NK-92 (cell line): ENCODE data around the gene KSR2.
"Not testable (repeated sequence)": the region's sequence is repeated elsewhere in the genome, so short reads cannot be mapped to it uniquely, and the experiment has no call there.

ENCODE experiments used
- DNase-seq: peaks from one replicate; lab custom pipeline; 2025; ENCODE audit not compliant: unreplicated experiment; lab: John Stamatoyannopoulos, UW

The KSR2 gene

DNA sequence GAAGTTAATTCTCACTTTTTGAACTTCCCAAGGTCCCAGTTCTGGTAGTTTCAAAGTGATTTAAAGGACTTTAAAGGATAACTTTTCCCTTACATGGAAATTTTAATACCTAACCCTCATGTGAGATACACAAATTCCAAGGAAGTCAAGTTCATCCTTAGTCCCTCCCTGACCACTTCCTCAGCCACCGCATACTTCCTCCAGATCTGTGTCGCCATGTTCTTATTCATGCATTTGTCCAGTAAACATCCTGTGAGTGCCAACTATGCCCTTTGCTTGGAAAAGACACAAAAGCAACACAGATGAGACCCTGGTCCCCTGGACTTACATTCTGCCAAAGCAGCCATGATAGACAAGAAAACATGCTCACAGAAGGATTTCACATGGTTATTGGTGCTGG lies 206.6 kb downstream of the KSR2 start:
- DNase-seq: no peak

DNA sequence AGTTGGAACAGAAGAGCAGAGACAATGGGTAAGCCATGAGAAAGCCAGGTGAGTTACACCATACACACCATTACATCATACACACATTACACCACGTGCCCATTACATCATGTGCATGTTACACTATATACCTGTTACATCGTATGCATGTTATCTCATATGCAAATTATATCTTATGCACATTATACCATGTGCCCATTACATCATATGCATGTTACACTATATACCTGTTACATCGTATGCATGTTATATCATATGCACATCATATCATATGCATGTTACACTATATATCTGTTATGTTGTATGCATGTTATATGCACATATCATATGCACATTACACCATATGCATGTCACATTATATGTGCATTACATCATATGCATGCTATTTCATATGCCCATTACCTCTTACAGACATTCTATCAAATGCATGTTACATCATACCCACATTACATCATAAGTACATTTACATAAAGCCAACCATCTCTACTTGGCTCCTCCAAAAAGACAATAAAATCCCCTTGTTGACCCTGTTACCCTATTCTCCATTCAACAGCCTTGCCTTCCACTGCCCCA lies 207.2 kb downstream of the KSR2 start:
- no peak for DNase-seq

DNA sequence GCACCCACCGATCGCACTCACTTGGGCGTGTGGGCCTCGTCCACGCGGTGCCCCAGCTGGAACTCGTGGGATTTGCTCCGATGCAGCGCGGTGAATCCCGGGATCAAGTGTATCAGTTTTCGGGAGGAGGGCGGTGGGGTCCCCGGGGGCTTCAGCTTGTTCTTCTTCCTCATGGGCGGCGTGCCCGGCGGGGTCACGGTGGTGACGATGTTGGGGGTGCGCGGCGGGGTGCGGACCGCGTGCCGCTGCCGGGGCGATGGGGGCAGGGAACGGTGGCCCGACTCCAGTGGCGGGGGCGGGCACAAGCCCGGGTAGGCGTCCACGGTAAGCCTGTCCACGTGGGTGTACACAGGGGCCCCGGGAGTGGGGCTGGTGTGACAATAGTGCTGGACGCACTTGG lies 207.8 kb downstream of the KSR2 start:
- DNase-seq: no peak

DNA sequence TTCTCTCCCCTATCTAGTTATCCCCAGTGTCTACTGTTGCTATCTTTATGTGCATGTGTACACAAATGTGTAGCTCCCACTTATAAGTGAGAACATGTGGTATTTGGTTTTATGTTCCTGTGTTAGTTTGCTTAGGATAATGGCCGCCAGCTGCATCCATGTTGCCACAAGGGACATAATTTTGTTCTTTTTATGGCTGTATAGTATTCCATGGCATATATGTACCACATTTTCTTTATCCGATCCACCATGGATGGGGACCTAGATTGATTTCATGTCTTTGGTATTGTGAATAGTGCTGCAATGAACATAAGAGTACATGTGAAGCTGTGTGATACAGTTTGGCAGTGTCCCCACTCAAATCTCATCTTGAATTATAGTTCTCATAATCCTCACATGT lies 218.1 kb downstream of the KSR2 start:
- DNase-seq: no peak

DNA sequence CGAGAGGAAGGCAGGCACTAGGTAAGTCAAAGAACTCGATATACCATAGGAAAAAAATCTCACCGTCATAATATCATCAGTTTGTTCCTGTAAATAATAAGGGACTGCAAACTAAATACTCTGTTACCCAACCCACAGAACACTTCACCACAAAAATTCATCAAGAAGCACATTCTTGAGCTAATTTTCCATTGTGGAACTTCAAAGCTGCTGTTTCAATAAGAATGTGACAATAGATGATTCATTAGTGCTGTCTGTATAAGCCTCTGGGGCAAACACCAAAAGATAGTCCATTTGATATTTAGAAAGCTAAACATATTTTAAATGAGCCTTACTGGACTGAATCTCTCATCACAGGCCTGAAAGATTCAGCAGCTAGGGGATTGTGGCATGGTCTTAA lies 219.4 kb downstream of the KSR2 start:
- no peak for DNase-seq

DNA sequence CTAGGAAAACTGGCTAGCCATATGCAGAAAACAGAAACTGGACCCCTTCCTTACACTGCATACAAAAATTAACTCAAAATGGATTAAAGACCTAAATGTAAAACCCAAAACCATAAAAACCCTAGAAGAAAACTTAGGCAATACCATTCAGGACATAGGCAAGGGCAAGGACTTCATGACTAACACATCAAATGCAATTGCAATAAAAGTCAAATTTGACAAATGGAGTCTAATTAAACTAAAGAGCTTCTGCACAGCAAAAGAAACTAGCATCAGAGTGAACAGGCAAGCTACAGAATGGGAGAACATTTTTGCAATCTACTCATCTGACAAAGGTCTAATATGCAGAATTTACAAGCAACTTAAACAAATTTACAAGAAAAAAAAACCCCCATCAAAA lies 222.4 kb downstream of the KSR2 start:
- not testable (repeated sequence) for DNase-seq

DNA sequence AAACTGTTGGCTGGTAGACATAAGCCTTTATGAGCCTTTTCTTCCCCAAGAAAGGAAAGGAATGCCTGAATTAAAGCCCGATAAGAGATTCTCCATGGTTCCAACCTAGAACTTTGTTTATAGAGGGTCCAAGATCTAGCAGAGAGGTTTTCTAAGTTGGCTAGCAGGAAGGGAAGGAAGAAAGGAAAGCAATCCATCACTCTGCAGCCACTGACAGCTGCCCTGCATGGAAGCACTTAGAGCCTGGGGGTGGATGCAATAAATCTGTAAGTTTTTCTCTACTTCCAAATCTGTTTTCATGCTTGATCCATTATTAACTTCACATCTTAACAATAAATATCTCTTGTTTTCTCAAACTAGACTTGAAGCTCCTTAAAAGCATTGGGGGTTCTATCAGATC lies 224.4 kb downstream of the KSR2 start:
- no peak for DNase-seq

DNA sequence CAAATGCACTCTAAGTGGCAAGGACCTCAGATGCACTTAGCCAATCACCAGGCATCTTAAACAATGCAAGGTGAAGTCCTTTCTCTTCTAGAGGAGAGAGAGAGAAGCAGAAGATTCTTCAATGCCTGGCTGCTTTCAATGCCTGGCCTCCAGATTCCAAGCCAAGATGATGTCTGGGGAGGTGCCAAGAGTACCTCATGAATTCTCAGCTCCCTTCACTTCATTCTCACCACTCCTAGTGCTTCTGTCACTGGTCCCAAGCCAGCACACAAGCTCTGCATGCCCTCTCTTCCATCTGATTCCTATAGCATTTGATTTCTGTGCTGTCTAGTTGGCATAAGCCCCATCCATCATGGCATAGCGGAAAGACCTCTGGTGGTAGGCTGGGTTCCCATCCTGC lies 225.0 kb downstream of the KSR2 start:
- DNase-seq: no peak

DNA sequence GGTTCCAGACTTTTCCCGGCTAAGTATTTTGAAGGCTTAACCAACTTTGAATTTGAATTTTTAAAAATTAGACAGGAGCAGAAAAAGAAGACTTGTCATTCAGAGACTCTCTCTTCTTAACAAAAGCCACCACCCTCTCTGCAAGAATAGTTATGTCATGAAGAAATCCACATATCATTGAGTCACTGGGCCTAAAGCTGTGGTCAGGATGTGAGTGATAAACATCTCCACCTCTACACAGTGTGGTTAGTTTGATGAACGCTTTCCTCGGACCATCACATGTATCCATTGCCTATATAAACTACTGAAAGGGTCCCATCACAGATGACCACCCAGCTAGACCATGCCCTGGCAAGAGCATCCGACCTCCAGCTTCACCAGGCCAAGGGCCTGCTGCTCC lies 226.1 kb downstream of the KSR2 start:
- DNase-seq: no peak

DNA sequence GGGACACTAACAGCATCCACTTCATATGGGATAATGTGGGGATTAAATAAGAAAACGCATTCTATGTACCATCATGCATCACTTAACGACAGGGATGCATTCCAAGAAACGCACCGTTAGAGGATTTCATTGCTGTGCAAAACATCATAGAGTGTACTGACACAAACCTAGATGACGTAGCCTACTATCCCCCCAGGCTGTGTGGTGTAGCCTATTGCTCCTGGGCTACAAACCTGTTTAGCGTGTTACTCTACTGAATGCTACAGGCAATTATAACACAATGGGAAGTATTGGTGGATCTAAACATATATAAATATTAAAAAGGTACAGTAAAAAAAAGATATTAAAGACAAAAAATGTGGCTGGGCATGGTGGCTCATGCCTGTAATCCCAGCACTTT lies 230.6 kb downstream of the KSR2 start:
- no peak for DNase-seq

DNA sequence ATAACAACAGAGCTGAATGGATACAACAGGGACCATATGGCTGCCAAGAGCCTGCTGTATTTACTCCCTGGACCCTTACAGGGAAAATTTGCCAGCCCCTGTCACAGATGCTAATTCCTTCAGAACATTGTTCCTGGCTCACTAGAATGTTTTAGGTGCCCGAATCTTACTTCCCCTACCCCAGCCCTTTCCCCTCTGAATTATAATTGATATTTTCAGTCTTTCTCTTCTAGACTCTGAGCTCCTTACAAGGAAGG lies 235.3 kb downstream of the KSR2 start:
- DNase-seq: no peak

DNA sequence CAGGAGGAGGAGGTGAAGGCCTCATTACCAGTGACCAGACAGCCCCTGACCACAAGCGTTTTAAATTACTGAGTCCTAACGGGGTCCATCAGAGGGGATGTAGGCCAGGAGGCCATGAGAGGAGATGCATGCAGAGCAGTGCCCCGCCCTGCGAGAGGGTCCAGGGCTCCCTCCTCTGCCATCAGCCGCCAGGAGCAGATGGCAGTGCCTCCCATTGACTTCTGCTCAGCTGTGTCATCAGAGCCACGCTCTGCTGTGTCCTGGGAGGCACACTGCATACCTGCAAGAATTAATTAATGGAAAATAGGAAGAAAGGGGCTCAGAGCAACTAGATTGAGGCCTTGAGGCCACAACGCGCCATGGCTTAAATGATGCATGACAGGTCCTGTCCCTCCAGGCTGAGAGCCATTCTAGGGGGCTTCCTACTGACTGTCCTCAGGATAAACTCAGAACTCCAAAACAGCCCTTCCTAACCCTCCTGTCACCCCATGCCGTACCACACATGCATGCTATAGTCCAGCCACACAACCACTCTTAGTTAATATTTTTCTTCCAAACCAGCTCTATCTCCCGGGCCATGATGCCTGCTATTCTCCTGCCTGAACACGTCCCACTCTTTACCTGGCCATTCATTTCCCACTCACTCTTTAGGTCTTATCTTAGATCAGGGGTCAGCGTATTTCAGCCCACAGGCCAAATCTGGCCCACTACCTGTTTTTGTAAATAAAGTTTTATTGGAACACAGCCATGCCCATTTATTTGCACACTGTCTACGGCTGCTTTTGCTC lies 235.8 kb downstream of the KSR2 start:
- no peak for DNase-seq

DNA sequence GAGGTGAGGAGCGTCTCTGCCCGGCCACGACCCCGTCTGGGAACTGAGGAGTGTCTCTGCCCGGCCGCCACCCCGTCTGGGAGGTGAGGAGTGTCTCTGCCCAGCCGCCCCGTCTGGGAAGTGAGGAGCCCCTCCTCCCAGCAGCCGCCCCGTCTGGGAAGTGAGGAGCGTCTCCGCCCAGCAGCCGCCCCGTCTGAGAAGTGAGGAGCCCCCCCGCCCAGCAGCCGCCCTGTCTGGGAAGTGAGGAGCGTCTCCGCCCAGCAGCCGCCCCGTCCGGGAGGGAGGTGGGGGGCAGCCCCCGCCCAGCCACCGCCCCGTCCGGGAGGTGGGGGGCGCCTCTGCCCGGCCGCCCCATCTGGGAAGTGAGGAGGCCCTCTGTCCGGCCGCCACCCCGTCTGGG lies 237.7 kb downstream of the KSR2 start:
- DNase-seq: not testable (repeated sequence)

DNA sequence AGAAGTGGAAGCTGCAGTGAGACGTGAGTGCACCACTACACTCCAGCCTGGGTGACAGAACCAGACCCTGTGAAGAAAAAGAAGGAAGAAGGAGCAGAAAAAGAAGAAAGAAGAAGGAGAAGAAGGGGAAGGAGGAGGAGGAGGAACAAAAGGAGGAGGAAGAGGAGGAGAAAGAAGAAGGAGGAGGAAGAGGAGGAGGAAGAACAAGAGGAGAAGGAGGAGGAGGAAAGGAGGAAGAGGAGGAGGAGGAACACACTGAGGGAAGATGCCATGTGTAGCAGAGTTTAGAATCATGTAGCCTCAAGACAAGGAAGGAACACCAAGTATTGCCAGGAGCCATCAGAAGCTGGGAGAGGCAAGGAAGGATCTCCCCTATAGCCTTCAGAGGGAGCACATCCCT lies 241.5 kb downstream of the KSR2 start:
- no peak for DNase-seq

DNA sequence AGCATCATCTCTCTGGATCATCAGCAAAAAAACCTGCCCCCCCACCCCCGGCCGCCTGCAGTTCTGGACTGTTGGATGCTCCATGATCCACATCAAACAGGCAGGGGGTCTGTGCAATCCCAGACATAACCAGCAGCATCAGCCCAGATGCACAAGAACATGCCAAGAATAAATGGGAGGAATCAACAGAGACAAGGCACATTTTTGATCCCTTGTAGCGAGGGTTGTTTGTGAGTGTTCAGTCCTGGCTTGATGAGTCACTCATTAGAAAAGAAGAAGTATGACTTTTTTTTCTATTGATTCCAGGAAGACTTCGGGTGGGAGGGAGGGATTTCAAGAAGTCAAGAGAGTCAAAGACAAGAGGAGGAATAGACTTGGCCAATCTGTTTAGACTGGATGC lies 244.2 kb downstream of the KSR2 start:
- no peak for DNase-seq

DNA sequence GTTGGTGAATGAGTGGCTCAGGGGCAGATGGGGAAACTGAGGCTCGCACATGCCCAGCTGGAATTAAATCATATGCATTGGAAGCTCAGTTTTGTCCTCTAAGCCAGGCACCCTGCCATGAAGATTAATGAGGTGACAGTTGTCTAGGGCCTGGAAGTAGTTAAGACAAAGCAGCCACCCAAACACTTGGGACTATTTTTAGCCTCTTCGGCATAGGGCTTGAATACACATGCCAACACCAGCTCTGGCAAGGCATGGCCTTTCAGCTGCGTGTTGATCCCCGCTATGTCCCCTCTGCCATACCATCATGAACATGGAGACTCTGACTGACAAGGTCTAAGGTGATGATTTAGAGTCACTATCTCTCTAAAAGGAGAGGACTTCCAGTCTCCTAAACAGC lies 250.2 kb downstream of the KSR2 start:
- DNase-seq: no peak

DNA sequence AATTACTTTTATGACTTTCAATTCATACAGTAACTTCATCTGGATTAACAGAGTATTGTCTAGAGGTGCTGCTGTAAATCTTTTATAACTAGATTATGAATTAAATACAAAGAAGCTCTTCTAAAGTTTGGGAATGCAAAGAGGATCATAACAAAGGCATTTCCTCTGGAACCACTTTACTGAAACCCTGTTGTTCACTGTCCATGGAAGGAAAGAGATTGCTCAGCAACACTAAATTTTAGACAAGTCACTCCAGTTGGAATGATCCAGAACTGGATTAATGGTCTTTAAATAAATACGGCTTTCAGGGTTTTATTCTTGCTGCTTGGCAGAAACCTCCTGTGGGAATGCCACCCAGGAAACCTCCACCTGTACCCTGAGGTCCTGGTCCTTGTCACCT lies 250.6 kb downstream of the KSR2 start:
- no peak for DNase-seq

DNA sequence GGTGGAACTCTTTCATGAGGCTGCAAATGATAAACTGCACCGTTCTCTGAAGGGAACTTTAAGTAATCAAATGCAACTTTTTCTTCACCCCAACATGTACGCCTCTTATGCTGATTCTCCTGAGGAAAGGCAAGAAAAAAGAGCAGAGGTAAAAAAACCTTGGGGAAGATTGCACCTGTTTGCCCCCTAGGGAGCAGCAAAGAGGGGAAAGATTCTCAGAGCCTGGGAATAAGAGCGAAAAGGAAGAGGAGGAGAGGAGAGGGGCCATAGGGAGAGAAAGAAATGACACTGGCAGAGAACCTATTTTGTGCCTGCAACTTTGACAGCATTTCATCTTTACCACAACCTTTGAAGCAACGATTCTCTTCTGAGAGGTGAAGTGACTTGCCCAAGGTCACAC lies 254.6 kb downstream of the KSR2 start:
- DNase-seq: no peak

DNA sequence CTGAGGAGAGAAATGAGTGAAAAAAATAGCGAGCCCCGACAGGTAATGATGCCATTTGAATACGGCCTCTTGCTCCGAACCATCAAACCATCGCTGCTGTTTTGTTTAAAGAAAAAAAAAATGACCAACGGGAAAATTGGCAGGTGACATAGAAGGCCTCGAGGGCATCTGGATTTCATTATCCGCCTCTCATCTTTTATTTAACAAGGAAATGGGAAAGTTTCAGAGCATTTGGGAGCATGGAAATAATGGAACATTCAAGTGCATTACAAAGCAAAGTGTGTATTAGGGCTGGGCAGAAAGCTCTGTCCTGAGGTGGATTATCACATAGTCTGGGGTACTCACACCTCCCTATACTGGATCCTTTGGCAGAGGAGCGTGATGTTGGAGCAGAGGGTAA lies 258.7 kb downstream of the KSR2 start:
- no peak for DNase-seq

DNA sequence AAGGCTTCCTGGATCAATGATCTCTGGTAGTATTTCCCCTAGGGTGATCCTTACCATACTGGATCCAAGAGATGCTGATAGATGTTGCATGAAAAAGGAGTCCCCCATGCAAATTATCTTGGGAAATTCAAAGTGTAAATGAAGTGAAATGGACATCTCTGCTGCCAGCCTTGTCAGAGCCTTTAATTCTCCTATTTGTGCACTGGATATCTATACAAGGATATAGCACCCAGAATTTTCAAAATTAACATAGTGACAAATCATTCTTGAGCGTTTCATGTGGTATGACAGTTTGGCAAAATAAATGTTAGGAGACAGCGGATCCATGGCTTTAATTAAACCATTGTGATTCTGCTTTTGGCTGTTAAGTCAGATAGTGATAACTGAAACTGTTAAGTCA lies 260.9 kb downstream of the KSR2 start:
- no peak for DNase-seq

DNA sequence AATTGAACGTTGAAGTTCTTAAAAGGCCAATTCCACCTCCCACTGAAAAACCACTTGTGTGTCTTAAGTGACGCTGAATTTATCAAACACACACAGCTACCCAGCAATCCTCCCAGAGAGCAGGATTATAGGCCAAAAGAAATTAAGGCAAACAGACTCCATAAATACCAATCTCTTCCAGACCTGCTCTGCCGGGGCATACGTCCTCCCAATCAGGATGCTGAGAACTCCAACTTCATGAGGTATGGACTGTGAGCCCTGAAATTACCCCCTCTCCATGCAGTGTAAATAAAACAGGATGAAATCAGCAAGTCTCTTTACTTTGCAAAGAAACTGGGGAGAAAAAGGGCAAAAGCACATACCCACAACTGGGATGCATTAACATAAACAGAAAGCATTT lies 265.2 kb downstream of the KSR2 start:
- DNase-seq: no peak

DNA sequence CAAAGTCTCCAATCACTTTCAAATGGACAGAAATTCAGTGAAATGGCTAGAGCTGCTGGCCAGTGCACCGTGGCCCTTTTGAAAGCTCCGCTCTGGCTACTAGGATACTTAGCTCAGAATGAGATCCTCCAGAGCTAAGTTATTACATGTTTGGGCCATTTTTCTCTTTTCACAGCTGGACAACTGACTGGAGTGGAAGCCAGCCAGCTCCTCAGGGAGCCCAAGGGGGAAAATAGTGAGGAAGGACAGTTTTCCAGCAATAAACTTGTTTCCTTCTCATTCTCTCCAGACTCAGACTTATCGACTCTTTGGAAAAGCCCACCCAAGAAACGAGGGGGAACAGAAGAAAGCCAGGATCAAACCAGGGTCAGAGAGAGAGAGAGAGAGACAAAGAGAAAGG lies 266.0 kb downstream of the KSR2 start:
- no peak for DNase-seq

DNA sequence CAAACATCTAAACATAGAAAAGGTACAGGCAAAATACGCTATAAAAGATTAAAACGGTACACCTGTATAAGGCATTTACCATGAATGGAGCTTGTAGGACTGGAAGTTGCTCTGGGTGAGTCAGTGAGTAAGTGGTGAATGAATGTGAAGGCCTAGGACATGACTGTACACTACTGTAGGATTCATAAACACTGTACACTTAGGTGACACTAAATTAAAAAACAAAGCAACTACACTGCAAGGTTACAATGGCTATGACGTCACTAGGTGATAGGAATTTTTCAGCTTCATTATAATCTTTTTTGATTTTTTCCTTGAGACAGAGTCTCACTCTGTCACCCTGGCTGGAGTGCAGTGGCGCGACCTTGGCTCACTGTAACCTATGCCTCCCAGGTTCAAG lies 269.2 kb downstream of the KSR2 start:
- no peak for DNase-seq
